ENCODE measurements around the gene ABCE1. TPM values are rescaled to one million over a fixed set of nuclear protein-coding genes. Genes with fewer than 3 reads are reported as not detected.

Gene ABCE1
- total and polyA plus RNA-seq, 2 of the 8 experiments (the other 6 are each of a cell fraction or from before 2014, with no cell fraction given), result 43.7 to 126 TPM

- TF ChIP-seq POLR2AphosphoS5 (IDR thresholded peaks at IDR 0.05; ENCODE audit: low read depth, low read length) (peak; percentile 96), HDAC2 (IDR thresholded peaks at IDR 0.05; ENCODE audit: borderline replicate concordance in 1 of 2, low read depth in 2 of 2, low read length in 2 of 2) (peak in 1 of 2 experiments; percentile 58; a peak in 1 of 4 replicates), JUN (IDR thresholded peaks at IDR 0.05; ENCODE audit: low read depth, low read length) (peak; percentile 88), MAX (IDR thresholded peaks at IDR 0.05) (peak; percentile 98), ATF2 (IDR thresholded peaks at IDR 0.05; ENCODE audit: low read length) (peak; percentile 78), BRCA1 (IDR thresholded peaks at IDR 0.05; ENCODE audit: low read depth, low read length) (peak; percentile 52; the same call in 1 of the 2 replicates), SIN3A (conservative IDR thresholded peaks at IDR 0.05 in 1 of 2, IDR thresholded peaks at IDR 0.05 in 1 of 2; ENCODE audit: low read depth in 1 of 2, low read length in 2 of 2) (peak; percentile 92 to 95), RAD21 (IDR thresholded peaks at IDR 0.05 in 1 of 2, conservative IDR thresholded peaks at IDR 0.05 in 1 of 2; ENCODE audit: low read depth in 2 of 2, low read length in 2 of 2) (no peak), ASH2L (IDR thresholded peaks at IDR 0.05; ENCODE audit: low read length) (peak; percentile 97), SRF (IDR thresholded peaks at IDR 0.05; ENCODE audit: low read depth, low read length) (peak; percentile 80), EP300 (IDR thresholded peaks at IDR 0.05; ENCODE audit: borderline replicate concordance in 1 of 2, low read depth in 2 of 2, low read length in 2 of 2) (no peak), CEBPB (IDR thresholded peaks at IDR 0.05; ENCODE audit: low read depth, low read length) (peak; percentile 10; the same call in 1 of the 2 replicates), SAP30 (IDR thresholded peaks at IDR 0.05; ENCODE audit: insufficient read depth, insufficient replicate concordance, low read length) (peak; percentile 65), FOSL1 (IDR thresholded peaks at IDR 0.05; ENCODE audit: insufficient read depth, low read depth, low read length) (no peak), POLR2A (IDR thresholded peaks at IDR 0.05; ENCODE audit: control extremely low read depth in 1 of 2, low read depth in 2 of 2, low read length in 2 of 2) (peak; percentile 93 to 94), ATF3 (IDR thresholded peaks at IDR 0.05; ENCODE audit: insufficient read depth, low read depth, low read length) (peak; percentile 85), TBP (IDR thresholded peaks at IDR 0.05; ENCODE audit: low read depth, low read length) (peak; percentile 89), RXRA (IDR thresholded peaks at IDR 0.05; ENCODE audit: insufficient read depth, low read depth, low read length) (no peak), PHF8 (conservative IDR thresholded peaks at IDR 0.05; ENCODE audit: low read depth, low read length) (peak; percentile 92), CREB1 (IDR thresholded peaks at IDR 0.05) (peak; percentile 99)
Observed at GRCh38 chr4:145097821-145098674, at the start of gene ABCE1, which contains the start of gene ANAPC10 (continued).
